Stimulated activated naive CD8-positive, alpha-beta T cell treated with anti-CD3 and anti-CD28 coated beads, Interleukin-15, amount 100 ng/mL, for 72 hours (primary cell): ENCODE results near the gene NOD2.

Experiments
- ATAC-seq: fragments of 150-1000 bp; cut with Tn5 transposase; 2 replicates; pipeline ENCODE4 v1.10.0; 2021; ENCODE audit warnings: mild to moderate bottlenecking, moderate library complexity
- DNase-seq, 2 donors: peaks; one replicate each; pipeline ENCODE4 v3.0.0; 2021 to 2022
- H3K27ac Mint-ChIP-seq, 2 donors: one replicate each; pipeline ENCODE4 v1.8.0; 2022; ENCODE audit warnings: mild to moderate bottlenecking in 2 of 2, mixed read lengths in 2 of 2, moderate library complexity in 2 of 2
- H3K27me3 Mint-ChIP-seq: one replicate; pipeline ENCODE4 v1.8.0; 2022; ENCODE audit warnings: mixed read lengths
- H3K4me1 Mint-ChIP-seq: one replicate; pipeline ENCODE4 v1.8.0; 2022; ENCODE audit warnings: mild to moderate bottlenecking, mixed read lengths
- H3K4me3 Mint-ChIP-seq, 2 donors: one replicate each; pipeline ENCODE4 v1.8.0; 2022; ENCODE audit warnings: mild to moderate bottlenecking in 2 of 2, mixed read lengths in 2 of 2, moderate library complexity in 1 of 2
- H3K9me3 Mint-ChIP-seq, 2 donors: one replicate each; pipeline ENCODE4 v1.8.0; 2022; ENCODE audit warnings: mixed read lengths in 2 of 2

Gene NOD2

GRCh38 chr16:50756473-50756872 is 63.1 kb downstream of the NOD2 start:
- Mint-ChIP-seq H3K27me3 (no peaks in the 10 kb centered on the region), H3K27ac (no peak overlapping the region), H3K4me1 (peaks cover 64% of the 10 kb centered on the region), H3K9me3 (no peaks in the 10 kb centered on the region), H3K4me3 (no peak overlapping the region)
- ATAC-seq (no peak), DNase-seq (no peak)

GRCh38 chr16:50761267-50761666 is 67.9 kb downstream of the NOD2 start:
- H3K27ac Mint-ChIP-seq: peak overlapping the region; percentile 12 to 23
- peak overlapping the region in 1 of 2 donors; percentile 5 for H3K4me3 Mint-ChIP-seq
- DNase-seq (no peak), ATAC-seq (no peak)
- no peaks in the 10 kb centered on the region for H3K27me3 Mint-ChIP-seq
- H3K9me3 Mint-ChIP-seq: peaks cover 5 to 10% of the 10 kb centered on the region in 2 donors
- peaks cover 77% of the 10 kb centered on the region for H3K4me1 Mint-ChIP-seq

- H3K4me1 Mint-ChIP-seq: peaks cover 86% of the 10 kb centered on the region
- peak overlapping the region; percentile 9 to 46 for H3K4me3 Mint-ChIP-seq
- no peaks in the 10 kb centered on the region for H3K27me3 Mint-ChIP-seq
- peaks cover 11 to 15% of the 10 kb centered on the region in 2 donors for H3K9me3 Mint-ChIP-seq
- ATAC-seq (no peak), DNase-seq (no peak)
- peak overlapping the region in 1 of 2 donors; percentile 84 for H3K27ac Mint-ChIP-seq
Observed at GRCh38 chr16:50762241-50762640, 68.8 kb downstream of the NOD2 start.

- H3K27me3 Mint-ChIP-seq: no peaks in the 10 kb centered on the region
- ATAC-seq (no peak), DNase-seq (no peak)
- H3K4me1 Mint-ChIP-seq: peaks cover 87% of the 10 kb centered on the region
- H3K27ac Mint-ChIP-seq: no peak overlapping the region
- H3K4me3 Mint-ChIP-seq: no peak overlapping the region
- peaks cover 11 to 15% of the 10 kb centered on the region in 2 donors for H3K9me3 Mint-ChIP-seq
Observed at GRCh38 chr16:50763211-50763610, 69.8 kb downstream of the NOD2 start.

- no peaks in the 10 kb centered on the region for H3K27me3 Mint-ChIP-seq
- DNase-seq (no peak), ATAC-seq (peak; percentile 98)
- H3K4me1 Mint-ChIP-seq: peaks cover 86% of the 10 kb centered on the region
- peak overlapping the region; percentile 25 to 51 for H3K4me3 Mint-ChIP-seq
- H3K9me3 Mint-ChIP-seq: peaks cover 16 to 22% of the 10 kb centered on the region in 2 donors
- peak overlapping the region in 1 of 2 donors; percentile 64 for H3K27ac Mint-ChIP-seq
Observed at GRCh38 chr16:50765260-50765659, 71.9 kb downstream of the NOD2 start.

GRCh38 chr16:50765861-50766260 is 72.5 kb downstream of the NOD2 start:
- no peaks in the 10 kb centered on the region for H3K27me3 Mint-ChIP-seq
- peaks cover 80% of the 10 kb centered on the region for H3K4me1 Mint-ChIP-seq
- DNase-seq (no peak), ATAC-seq (no peak)
- H3K4me3 Mint-ChIP-seq: peak overlapping the region; percentile 25 to 51
- peak overlapping the region in 1 of 2 donors; percentile 64 for H3K27ac Mint-ChIP-seq
- peaks cover 16 to 22% of the 10 kb centered on the region in 2 donors for H3K9me3 Mint-ChIP-seq

GRCh38 chr16:50767197-50767596 is 73.8 kb downstream of the NOD2 start:
- Mint-ChIP-seq H3K9me3 (peaks cover 16 to 22% of the 10 kb centered on the region in 2 donors), H3K27me3 (no peaks in the 10 kb centered on the region), H3K4me1 (peaks cover 80% of the 10 kb centered on the region), H3K4me3 (peak overlapping the region in 1 of 2 donors; percentile 6), H3K27ac (no peak overlapping the region)
- no peak for ATAC-seq
- DNase-seq: no peak

GRCh38 chr16:50771366-50771765 is 78.0 kb downstream of the NOD2 start:
- H3K4me3 Mint-ChIP-seq: no peak overlapping the region
- no peaks in the 10 kb centered on the region for H3K27me3 Mint-ChIP-seq
- peaks cover 60% of the 10 kb centered on the region for H3K4me1 Mint-ChIP-seq

GRCh38 chr16:50774405-50774804 is 81.0 kb downstream of the NOD2 start:
- H3K27me3 Mint-ChIP-seq: no peaks in the 10 kb centered on the region
- H3K9me3 Mint-ChIP-seq: peaks cover 0 to 1% of the 10 kb centered on the region in 2 donors
- peaks cover 50% of the 10 kb centered on the region for H3K4me1 Mint-ChIP-seq
- no peak for DNase-seq
- H3K27ac Mint-ChIP-seq: no peak overlapping the region
- no peak for ATAC-seq
- H3K4me3 Mint-ChIP-seq: no peak overlapping the region

More at GRCh38 chr16:50771366-50771765, 78.0 kb downstream of the NOD2 start:
- Mint-ChIP-seq H3K9me3 (peaks cover 10 to 12% of the 10 kb centered on the region in 2 donors), H3K27ac (no peak overlapping the region)
- no peak for DNase-seq
- ATAC-seq: no peak

GRCh38 chr16:50774960-50775359 is 81.6 kb downstream of the NOD2 start:
- no peak overlapping the region for H3K27ac Mint-ChIP-seq
- H3K4me3 Mint-ChIP-seq: no peak overlapping the region
- DNase-seq (no peak), ATAC-seq (no peak)
- peaks cover 49% of the 10 kb centered on the region for H3K4me1 Mint-ChIP-seq
- no peaks in the 10 kb centered on the region for H3K27me3 Mint-ChIP-seq
- H3K9me3 Mint-ChIP-seq: no peaks in the 10 kb centered on the region

- Mint-ChIP-seq H3K4me3 (no peak overlapping the region), H3K27me3 (no peaks in the 10 kb centered on the region), H3K9me3 (no peaks in the 10 kb centered on the region), H3K4me1 (peaks cover 58% of the 10 kb centered on the region), H3K27ac (no peak overlapping the region)
- DNase-seq: no peak
- no peak for ATAC-seq
Observed at GRCh38 chr16:50776037-50776436, 82.6 kb downstream of the NOD2 start.

GRCh38 chr16:50778284-50779163 is 85.1 kb downstream of the NOD2 start:
- Mint-ChIP-seq H3K27ac (peak overlapping the region in 1 of 2 donors; percentile 70), H3K9me3 (no peaks in the 10 kb centered on the region), H3K27me3 (no peaks in the 10 kb centered on the region), H3K4me1 (peaks cover 54% of the 10 kb centered on the region), H3K4me3 (no peak overlapping the region)
- no peak for DNase-seq
- ATAC-seq: peak; percentile 84

GRCh38 chr16:50781043-50781442 is 87.6 kb downstream of the NOD2 start:
- DNase-seq (no peak), ATAC-seq (peak; percentile 35)
- Mint-ChIP-seq H3K27ac (peak overlapping the region in 1 of 2 donors; percentile 31), H3K27me3 (no peaks in the 10 kb centered on the region), H3K9me3 (no peaks in the 10 kb centered on the region), H3K4me1 (peaks cover 42% of the 10 kb centered on the region), H3K4me3 (no peak overlapping the region)

- no peaks in the 10 kb centered on the region for H3K27me3 Mint-ChIP-seq
- no peak overlapping the region for H3K4me3 Mint-ChIP-seq
- ATAC-seq: no peak
- H3K27ac Mint-ChIP-seq: peak overlapping the region; percentile 31 to 72
- H3K9me3 Mint-ChIP-seq: no peaks in the 10 kb centered on the region
- DNase-seq: no peak
- peaks cover 42% of the 10 kb centered on the region for H3K4me1 Mint-ChIP-seq
Observed at GRCh38 chr16:50781518-50781917, 88.1 kb downstream of the NOD2 start.
